GM11168 (cell line): ENCODE data around the gene FAM117A.

Source experiments
- in situ Hi-C: fragments of 300-500 bp; cut with MboI; formaldehyde crosslinking; loops from one replicate; pipeline ENCODE4 v1.12.0; 2022; ENCODE audit warnings: low sequenced_read_pairs; ENCODE audit not compliant: unreplicated experiment

The FAM117A gene

DNA sequence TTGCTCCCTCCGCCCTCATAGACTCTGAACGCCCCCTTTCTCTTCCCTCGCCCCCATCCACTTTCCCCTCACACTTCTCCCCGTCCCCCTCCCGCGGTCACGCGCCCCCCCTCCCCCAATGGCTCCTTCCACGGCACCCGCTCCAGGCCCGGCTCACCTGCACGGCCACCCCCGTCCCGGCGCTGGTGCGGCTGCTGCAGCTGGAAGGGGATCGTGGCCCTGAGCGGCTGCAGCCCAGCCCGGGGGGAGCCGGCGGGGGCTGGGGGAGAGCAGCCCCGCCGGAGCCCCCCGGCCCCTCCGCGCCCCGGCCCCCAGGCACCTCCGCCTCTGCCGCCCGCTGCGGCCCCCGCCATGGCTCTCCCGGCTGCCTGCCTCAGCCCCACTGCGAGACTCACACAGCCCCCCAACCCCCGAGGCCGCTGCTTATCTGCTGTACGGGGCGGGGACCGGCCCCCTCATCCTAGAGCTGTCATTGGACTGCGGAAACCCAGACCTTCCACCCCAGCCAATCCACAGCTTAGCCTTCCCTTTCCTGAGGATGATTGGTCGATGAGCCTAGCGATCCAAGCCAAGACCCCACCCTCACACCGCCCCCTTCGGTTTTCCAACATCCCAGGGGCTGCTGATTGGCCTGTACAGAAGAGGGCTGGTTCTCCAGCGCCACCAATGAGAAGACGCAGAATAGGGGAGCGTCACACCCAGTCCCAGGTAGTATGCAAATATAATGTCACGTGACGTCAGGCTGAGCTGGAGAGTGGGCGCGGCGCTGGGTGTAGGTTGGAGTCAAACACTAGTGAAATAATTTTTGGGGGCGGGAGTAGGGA, at the start of gene FAM117A:
TSS of gene FAM117A (minus strand) at position 397 of the 824 bp plus-strand sequence. CDS start at position 353, 44 bp downstream.
- in situ Hi-C loops, result no loop called here

GRCh38 chr17:49809056-49809455, 45.1 kb upstream of the FAM117A start:
- in situ Hi-C loops, result no loop called here

DNA sequence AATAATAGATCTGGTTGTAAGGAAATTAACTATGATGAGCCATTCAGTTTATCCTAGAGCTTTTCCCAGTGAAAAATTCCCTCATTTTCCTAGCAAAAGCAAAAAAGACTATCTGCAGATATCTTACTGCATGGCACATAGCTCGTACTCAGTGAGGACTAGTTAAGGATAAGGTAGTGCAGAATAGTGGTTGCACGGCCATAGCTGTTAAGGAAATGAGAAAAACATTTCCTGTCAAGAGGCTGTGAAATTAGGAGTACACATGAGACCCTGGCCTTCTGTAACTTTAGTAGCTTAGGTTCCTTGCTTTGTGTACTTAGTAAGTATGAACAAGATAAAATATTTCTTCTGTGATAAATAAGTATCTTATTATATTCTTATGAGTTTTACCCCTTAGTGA, 34.8 kb upstream of the FAM117A start:
- in situ Hi-C loops, result no loop called here

DNA sequence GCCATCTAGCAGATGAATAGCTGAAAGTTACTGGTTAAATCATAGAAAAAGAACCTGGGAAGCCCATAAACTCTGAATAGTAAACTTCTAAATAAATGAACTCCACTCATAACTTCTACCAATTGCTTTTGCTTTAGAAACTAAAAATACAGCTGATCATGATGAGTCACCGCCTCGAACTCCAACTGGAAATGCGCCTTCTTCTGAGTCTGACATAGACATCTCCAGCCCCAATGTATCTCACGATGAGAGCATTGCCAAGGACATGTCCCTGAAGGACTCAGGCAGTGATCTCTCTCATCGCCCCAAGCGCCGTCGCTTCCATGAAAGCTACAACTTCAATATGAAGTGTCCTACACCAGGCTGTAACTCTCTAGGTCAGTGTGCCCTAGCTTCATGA, 34.3 kb upstream of the FAM117A start:
- in situ Hi-C loops, result no loop called here

- in situ Hi-C loops, result no loop called here
These were observed 31.4 kb upstream of the FAM117A start for GRCh38 chr17:49795372-49795771.

DNA sequence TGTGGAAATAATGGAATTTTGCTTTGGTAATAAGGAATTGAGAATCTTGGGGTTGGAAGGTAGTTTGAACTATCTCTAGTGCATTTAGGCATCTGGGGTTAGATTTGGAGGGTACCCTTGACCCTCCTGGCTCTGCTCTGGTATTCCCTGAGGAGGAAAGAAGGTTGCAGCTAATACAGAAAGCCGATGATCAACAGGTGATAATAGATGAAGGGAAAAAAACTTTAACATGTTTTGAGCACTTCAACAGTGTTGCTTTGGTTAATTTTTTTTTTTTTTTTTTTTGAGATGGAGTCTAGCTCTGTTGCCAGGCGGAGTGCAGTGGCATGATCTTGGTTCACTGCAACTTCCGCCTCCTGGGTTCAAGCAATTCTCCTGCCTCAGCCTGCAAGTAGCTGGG, 29.4 kb upstream of the FAM117A start:
- in situ Hi-C loops, result no loop called here

- in situ Hi-C loops, result loop anchor here (5.0 to 10.0 kb wide), 2 partner anchors 52 to 224 kb away; no protein-coding TSS in a partner anchor
These were observed 25.3 kb upstream of the FAM117A start for GRCh38 chr17:49789243-49789578.

DNA sequence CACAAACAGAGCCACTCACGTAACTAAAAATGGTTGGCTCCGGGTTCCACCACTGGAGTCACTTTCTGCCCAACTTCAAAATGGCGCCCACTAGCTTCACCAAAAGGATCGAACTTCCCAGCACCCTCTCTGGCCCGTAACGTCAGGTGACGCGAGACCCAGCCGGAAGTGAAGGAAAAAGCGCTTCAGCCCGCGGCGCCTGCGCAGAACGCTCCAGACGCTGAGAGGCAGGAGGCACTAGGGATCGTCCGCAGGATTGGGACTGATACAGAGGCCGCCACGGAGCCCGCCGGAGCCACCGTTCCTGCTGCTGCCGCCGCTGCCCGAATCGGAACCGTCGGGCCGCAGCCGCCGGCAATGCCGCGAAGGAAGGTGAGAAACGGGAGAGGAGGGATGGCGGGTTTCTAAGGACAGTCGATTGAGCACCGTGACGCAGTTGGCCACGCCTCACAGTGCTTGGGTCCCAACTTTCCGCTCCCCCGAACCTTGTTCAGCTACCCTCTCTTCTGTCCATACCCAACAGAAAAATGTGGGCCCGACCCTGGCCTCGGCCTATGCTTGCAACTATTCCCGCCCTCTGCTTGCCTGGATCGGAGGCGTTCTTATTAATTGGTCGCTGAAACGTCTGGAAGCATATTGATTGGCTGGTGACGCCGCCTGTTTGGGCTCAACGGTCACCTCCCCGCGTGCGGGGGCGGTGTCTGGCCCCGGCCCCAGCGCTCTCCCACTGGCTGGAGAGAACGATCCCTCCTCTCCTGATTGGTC, 24.7 kb upstream of the FAM117A start, which contains the start of gene KAT7:
TSS of gene KAT7 (plus strand) at position 204 of the 765 bp plus-strand sequence. CDS start at position 358, 154 bp downstream.
- in situ Hi-C loops, result loop anchor here (5.0 to 10.0 kb wide), 2 partner anchors 51 to 224 kb away; no protein-coding TSS in a partner anchor

DNA sequence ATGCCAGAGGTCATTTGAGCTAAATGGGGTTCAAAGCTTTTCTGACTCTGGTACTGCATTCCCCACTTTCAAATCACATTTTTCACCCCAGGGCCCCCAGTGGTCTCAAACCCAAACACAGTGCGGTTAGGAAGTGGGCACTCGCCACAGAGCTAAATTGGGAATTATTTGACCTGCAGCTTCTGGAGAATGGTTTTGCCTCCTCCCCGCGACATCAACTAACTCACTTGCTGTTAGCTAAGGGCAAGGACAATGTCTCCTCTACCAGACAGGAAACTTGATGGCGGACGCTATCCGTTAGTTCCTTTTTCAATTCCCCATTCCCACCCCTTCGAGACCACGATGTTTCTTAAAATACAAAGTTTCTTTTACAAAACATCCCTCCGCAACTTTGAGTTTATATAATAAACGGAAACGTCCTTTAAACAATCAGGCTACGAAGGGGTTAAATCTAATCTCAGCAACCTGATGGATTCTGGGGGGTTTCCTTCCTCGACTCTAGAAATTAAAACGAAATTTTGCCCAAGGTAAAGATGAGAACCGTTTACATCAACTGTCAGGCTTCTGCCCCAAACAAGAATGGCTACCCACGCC, 24.1 kb upstream of the FAM117A start:
- in situ Hi-C loops, result loop anchor here (5.0 to 10.0 kb wide), 2 partner anchors 51 to 223 kb away; no protein-coding TSS in a partner anchor

DNA sequence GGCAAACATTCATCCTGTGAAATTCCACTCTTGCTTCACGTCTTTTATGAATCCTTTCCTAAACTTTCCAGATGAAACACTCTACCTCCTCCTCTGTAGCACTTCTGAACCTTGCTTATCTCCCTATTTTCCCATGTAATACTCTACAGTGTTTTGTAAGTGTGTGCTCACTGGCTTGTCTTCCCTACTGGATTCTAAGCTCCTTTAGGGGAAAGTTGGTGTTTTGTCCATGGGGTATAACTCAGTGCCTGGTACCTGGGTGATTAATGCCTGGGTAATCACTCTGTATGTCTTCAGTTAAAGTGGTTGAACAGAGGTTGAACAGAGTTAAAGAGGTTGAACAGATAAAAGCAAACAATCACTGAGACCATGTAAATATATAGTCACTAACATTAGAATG, 20.7 kb upstream of the FAM117A start:
- in situ Hi-C loops, result loop anchor here (5.0 to 10.0 kb wide), 2 partner anchors 47 to 220 kb away; no protein-coding TSS in a partner anchor

GRCh38 chr17:49783791-49784190, 19.9 kb upstream of the FAM117A start:
- in situ Hi-C loops, result loop anchor here (10.0 kb wide), 1 partner anchor 219 kb away; no protein-coding TSS in a partner anchor

GRCh38 chr17:49783071-49783715, 19.3 kb upstream of the FAM117A start:
- in situ Hi-C loops, result loop anchor here (10.0 kb wide), 1 partner anchor 218 kb away; no protein-coding TSS in a partner anchor

DNA sequence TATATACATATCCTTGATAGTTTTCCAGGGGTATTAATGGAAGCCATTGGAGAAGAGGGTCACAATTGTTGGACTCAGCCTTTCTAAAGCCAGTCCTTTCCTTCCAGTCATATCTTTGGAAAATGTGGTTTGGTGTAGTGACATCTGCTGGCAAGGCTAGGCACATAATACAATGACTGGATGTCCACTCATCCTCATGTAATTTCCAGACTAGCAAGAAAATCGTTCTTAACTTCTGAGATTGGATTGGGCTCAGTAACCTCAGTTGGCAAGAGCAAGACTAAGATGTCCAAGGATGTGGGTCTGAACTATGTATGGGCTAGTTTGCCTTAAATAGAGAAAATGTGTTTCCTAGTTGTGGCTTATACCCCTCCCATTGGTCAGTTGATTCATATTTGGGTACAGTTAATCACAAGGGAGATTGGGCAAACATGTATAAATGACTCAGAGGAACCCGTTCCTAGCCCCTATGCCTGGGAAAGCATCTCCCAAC, 15.9 kb upstream of the FAM117A start:
- in situ Hi-C loops, result loop anchor here (10.0 kb wide), 1 partner anchor 215 kb away; no protein-coding TSS in a partner anchor

DNA sequence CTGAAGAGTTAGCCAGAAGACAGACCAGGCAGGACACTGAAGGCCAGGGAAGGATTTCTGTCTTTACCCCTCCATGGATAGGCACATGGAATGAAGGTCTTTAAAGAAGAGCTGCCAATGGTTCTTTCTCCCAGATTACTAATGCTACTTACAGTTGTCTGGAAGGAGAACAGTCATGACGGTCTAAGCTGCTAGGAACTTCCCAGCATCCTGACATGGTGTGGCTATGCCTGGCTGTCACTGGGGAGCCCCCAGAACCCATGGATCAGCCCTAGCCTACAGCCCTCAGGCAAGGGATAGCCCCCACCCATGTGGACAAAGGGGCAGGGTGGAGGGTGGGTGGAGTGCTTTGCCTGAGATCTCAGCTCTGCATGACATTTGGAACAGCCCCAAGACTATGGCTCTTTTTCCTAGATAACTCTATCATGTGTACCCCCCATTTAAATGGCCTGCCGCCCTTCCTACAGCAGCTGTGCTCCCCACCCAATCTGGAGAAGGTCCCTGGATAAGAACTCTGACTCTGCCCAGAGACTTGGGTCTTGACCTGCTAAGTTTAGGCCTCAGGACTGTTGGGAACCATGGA, 15.3 kb upstream of the FAM117A start:
- in situ Hi-C loops, result no loop called here

- in situ Hi-C loops, result no loop called here
These were observed 13.6 kb upstream of the FAM117A start for GRCh38 chr17:49777563-49777962.

DNA sequence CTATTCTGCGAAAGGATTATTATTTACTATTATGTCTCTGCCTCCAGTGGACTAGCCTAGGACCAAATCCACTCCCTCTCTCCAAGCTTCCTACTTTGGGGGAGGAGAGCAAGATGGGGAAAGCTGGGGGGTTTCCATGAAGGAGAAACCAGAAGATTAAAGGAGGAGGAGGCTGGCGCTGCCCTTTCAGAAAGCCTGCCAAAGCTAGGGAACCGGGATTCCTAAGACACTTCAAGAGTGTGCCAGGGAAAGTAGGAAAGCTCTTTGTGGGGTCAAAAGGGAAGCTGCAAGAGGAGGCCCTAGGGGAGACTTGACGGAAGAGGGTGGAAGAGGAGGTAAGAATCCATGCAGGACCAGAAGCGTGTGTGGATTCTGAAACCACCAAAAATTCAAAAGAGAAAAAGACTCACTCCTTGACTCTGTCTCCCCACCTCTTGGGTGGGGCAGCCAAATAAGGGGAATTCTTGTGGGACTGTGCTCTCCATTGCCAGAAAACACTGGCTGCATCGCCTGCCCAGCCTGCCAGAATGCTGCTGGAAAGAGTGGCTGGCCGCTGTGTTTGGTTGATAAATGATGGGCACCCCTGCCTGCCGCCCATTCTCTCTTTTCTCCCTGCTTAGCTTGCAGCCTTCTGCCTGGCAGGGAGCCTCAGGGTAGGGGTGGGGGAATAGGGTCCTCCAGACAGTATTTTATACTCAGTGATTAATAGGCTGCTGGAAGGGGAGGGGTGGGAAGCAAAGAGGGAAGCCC, 12.8 kb upstream of the FAM117A start:
- in situ Hi-C loops, result no loop called here

DNA sequence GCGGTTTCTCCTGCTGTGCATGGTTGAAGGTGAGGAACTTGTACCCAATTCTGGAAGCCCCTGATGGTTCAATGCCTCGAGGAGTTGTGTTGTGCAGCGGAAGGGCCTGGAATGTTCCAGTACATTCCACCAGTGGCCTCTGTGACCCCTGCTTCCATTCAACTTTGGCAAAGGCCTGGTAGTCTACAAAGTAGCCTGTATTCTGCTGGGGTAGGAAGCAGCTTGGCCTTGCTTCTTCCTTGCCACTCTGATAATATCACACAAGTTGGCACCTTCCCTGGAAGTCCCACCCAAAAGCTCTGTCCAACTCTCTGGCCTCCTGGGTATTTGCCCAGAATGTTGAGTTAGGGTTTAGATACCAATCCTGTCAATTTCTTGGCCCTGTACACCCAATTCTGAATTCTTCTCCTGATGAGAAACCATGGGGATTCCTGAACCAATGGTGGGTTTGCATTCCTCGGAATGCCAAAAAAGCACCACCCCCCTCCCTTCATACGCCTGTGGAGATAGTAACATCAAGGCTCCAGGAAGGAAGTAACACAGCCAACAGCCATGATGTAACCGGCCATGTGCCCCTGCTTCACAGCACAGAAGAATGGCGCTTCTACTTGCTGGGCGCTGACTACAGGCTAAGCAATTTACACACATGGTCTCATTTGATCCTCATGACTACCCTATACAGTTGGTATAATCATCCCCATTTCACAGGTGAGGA, 11.8 kb upstream of the FAM117A start:
- in situ Hi-C loops, result no loop called here

DNA sequence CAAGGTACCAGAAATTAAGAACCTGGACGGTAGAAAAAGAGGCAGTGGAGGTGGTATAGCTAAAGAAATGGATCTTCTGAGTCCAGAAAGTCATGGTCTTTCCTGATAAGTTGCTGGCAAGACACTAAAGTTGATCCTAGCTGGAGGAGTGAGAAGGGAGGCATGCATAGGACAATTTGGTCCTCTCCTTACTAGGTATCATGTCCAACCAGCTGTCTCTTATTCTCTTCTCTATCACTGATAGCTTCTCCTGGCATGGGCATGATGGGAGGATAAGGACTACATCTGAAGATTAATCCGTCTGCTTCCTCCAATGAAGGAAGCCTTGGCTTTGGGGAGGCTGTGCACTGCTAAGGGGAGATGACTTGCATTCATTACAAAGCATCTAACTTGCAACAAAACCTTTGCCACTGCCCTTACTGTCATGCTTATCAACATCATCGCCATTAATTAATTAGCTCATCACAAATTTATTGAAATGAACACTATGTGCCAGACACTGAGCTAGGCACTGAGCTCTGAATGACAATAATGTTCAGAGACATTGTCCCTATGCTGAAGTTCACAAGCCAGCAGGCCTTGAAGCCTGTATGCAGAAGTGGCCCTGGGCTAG, 3.1 kb upstream of the FAM117A start:
- in situ Hi-C loops, result no loop called here
